A673 (cell line): ENCODE results near the gene PILRB. TPM values are rescaled to one million over a fixed set of nuclear protein-coding genes. Genes with fewer than 3 reads are reported as not detected.

Experiments used
- BruUV-seq: library from RNA; stranded (reverse); fragments of 400-500 nt; replicated peaks from 2 replicates; lab custom pipeline; 2021; lab: Mats Ljungman, UMichigan
- CTCF ChIA-PET: fragments of 300-600 bp; sonication (Branson Sonifier 250); formaldehyde crosslinking; loops from one replicate; lab custom pipeline; 2022; ENCODE audit warnings: antibody characterized with exemption; lab: Charles Lee
- POLR2A ChIA-PET: fragments of 300-600 bp; sonication (Branson Sonifier 250); formaldehyde crosslinking; loops from one replicate; lab custom pipeline; 2022; ENCODE audit warnings: antibody characterized with exemption; ENCODE audit not compliant: low non-redundant PET; lab: Charles Lee
- DNase-seq: peaks from one replicate; pipeline ENCODE4 v3.0.0-alpha.2; 2015; ENCODE audit warnings: low spot score
- H3K27ac ChIP-seq: fragments of 200-600 bp; sonication (generic); 2 replicates; pipeline ENCODE4 v1.5.1; 2016; ENCODE audit warnings: mixed run types, low read depth, mild to moderate bottlenecking, mixed read lengths, antibody characterized with exemption, low read length; ENCODE audit not compliant: poor library complexity, severe bottlenecking
- H3K27me3 ChIP-seq: fragments of 200-600 bp; sonication (generic); replicated peaks from 2 replicates; pipeline ENCODE4 v1.6.1; 2017; ENCODE audit warnings: mixed run types, low read depth, mild to moderate bottlenecking, mixed read lengths, antibody characterized with exemption, low read length; ENCODE audit not compliant: insufficient read depth, poor library complexity
- H3K36me3 ChIP-seq: fragments of 200-600 bp; sonication (generic); 2 replicates; pipeline ENCODE4 v1.6.1; 2016; ENCODE audit warnings: mixed run types, mild to moderate bottlenecking, mixed read lengths, antibody characterized with exemption, low read length; ENCODE audit not compliant: insufficient read depth, poor library complexity, severe bottlenecking
- H3K4me1 ChIP-seq: fragments of 200-600 bp; sonication (generic); 2 replicates; pipeline ENCODE4 v1.6.1; 2017; ENCODE audit warnings: mixed run types, mild to moderate bottlenecking, mixed read lengths, antibody characterized with exemption, low read length; ENCODE audit not compliant: insufficient read depth, poor library complexity, severe bottlenecking
- H3K4me3 ChIP-seq: fragments of 200-600 bp; sonication (generic); 2 replicates; pipeline ENCODE4 v1.5.1; 2016; ENCODE audit warnings: low read depth, mixed run types, mild to moderate bottlenecking, mixed read lengths, low read length; ENCODE audit not compliant: poor library complexity, severe bottlenecking
- H3K9me3 ChIP-seq: fragments of 200-600 bp; sonication (generic); 2 replicates; pipeline ENCODE4 v1.6.1; 2016; ENCODE audit warnings: mixed run types, low read depth, mild to moderate bottlenecking, mixed read lengths, antibody characterized with exemption, low read length; ENCODE audit not compliant: poor library complexity, severe bottlenecking
- CTCF ChIP-seq: fragments of 300-800, 200-600 bp; sonication (generic); conservative IDR thresholded peaks from 2 replicates; pipeline ENCODE4 v1.5.1; 2017; ENCODE audit warnings: low read depth, mild to moderate bottlenecking, antibody characterized with exemption, low read length, moderate library complexity, mixed read lengths
- EZH2 ChIP-seq: fragments of 200-600 bp; sonication (generic); IDR thresholded peaks from 2 replicates; pipeline ENCODE4 v1.6.1; 2017; ENCODE audit warnings: borderline replicate concordance, low read depth, mild to moderate bottlenecking, mixed read lengths, antibody characterized with exemption, low read length; ENCODE audit not compliant: poor library complexity, severe bottlenecking
- intact Hi-C: fragments of 100-400 bp; cut with micrococcal nuclease; formaldehyde crosslinking; loops from one replicate; pipeline ENCODE4 v1.10.0; 2022; ENCODE audit not compliant: unreplicated experiment
- total RNA-seq: library from RNA; stranded (reverse); gene quantifications from 2 replicates; pipeline ENCODE4 v1.2.3, GENCODE V29; 2021

The PILRB gene
- total RNA-seq, 1 experiment from 2014 or later: 26.5 TPM

GRCh38 chr7:100369105-100369504 is 11.2 kb downstream of the PILRB start:
- no peaks in the 10 kb centered on the region for H3K4me1 ChIP-seq
- no peaks in the 10 kb centered on the region for H3K9me3 ChIP-seq
- H3K27me3 ChIP-seq: no peaks in the 10 kb centered on the region
- TF ChIP-seq EZH2 (no peak), CTCF (no peak)
- no peak overlapping the region for H3K27ac ChIP-seq
- no TSS peak for BruUV-seq
- H3K36me3 ChIP-seq: peaks cover 3% of the 10 kb centered on the region
- intact Hi-C loops: no loop called here
- ChIA-PET CTCF (no interaction called here), POLR2A (no interaction called here)
- H3K4me3 ChIP-seq: no peak overlapping the region
- no peak for DNase-seq

- POLR2A ChIA-PET: interaction anchor here (0.7 kb wide), 1 partner anchor 309 kb away, joined by 8 read pairs; no protein-coding TSS in a partner anchor
- no peaks in the 10 kb centered on the region for H3K36me3 ChIP-seq
- DNase-seq: no peak
- CTCF ChIA-PET: no interaction called here
- H3K9me3 ChIP-seq: no peaks in the 10 kb centered on the region
- intact Hi-C loops: no loop called here
- H3K27me3 ChIP-seq: no peaks in the 10 kb centered on the region
- no peaks in the 10 kb centered on the region for H3K4me1 ChIP-seq
- TF ChIP-seq CTCF (no peak), EZH2 (no peak)
- no peak overlapping the region for H3K27ac ChIP-seq
- BruUV-seq: no TSS peak
- no peak overlapping the region for H3K4me3 ChIP-seq
Measured at GRCh38 chr7:100370303-100370702, 12.4 kb downstream of the PILRB start.

GRCh38 chr7:100370746-100371145 is 12.8 kb downstream of the PILRB start:
- Histone ChIP-seq H3K4me3 (no peak overlapping the region), H3K9me3 (no peaks in the 10 kb centered on the region), H3K27me3 (no peaks in the 10 kb centered on the region), H3K4me1 (no peaks in the 10 kb centered on the region), H3K36me3 (no peaks in the 10 kb centered on the region), H3K27ac (no peak overlapping the region)
- TF ChIP-seq CTCF (no peak), EZH2 (no peak)
- DNase-seq: no peak
- CTCF ChIA-PET: no interaction called here
- no TSS peak for BruUV-seq
- intact Hi-C loops: no loop called here
- POLR2A ChIA-PET: interaction anchor here (0.7 kb wide), 1 partner anchor 309 kb away, joined by 8 read pairs; no protein-coding TSS in a partner anchor
